SK-N-SH (cell line): ENCODE data around the gene NEGR1. TPM values are rescaled to one million over a fixed set of nuclear protein-coding genes. Genes with fewer than 3 reads are reported as not detected.

Source experiments
- CTCF ChIA-PET: fragments of 300-600, 350-600 bp; formaldehyde crosslinking; extraction: SDS; loops from one replicate; lab custom pipeline; 2021; lab: Yijun Ruan, JAX
- POLR2A ChIA-PET: fragments of 350-600 bp; sonication (Branson Sonifier 250); formaldehyde crosslinking; extraction: SDS; loops from one replicate; lab custom pipeline; 2020; ENCODE audit warnings: antibody characterized with exemption, inconsistent platforms; lab: Yijun Ruan, JAX
- DNase-seq: peaks from one replicate; pipeline ENCODE4 v3.0.0; 2012
- H2AFZ ChIP-seq: fragments of 200-600 bp; sonication (generic); 2 replicates; pipeline ENCODE4 v1.8.1; 2016; ENCODE audit warnings: antibody characterized with exemption, mild to moderate bottlenecking, low read depth
- H3F3A ChIP-seq: fragments of 200-600 bp; sonication (generic); replicated peaks from 2 replicates; pipeline ENCODE3; 2016; ENCODE audit warnings: antibody characterized with exemption, mild to moderate bottlenecking; ENCODE audit not compliant: insufficient read depth
- H3K27ac ChIP-seq, 2 experiments: fragments of 200-500 bp in 1 of 2; fragments of 200-600 bp in 1 of 2; sonication (Bioruptor generic) in 1 of 2; sonication (generic), shearing (Covaris generic) in 1 of 2; 2 replicates each; pipeline versions ENCODE4 v1.5.1 to v1.6.1; 2014 to 2016; ENCODE audit warnings: low read depth in 2 of 2, inconsistent platforms in 1 of 2, low read length in 1 of 2, mild to moderate bottlenecking in 1 of 2, mixed read lengths in 1 of 2
- H3K27me3 ChIP-seq: fragments of 200-600 bp; sonication (generic), shearing (Covaris generic); 2 replicates; pipeline ENCODE4 v1.6.1; 2016; ENCODE audit warnings: mixed run types; ENCODE audit not compliant: insufficient read depth
- H3K36me3 ChIP-seq, 2 experiments: fragments of 200-500 bp in 1 of 2; fragments of 200-600 bp in 1 of 2; sonication (Bioruptor generic) in 1 of 2; sonication (generic) in 1 of 2; replicated peaks in 1 of 2; 2 replicates each; pipeline versions ENCODE3 to v1.5.1; 2014 to 2016; ENCODE audit warnings: low read length in 1 of 2, mild to moderate bottlenecking in 1 of 2; ENCODE audit not compliant: insufficient read depth in 2 of 2, control insufficient read depth in 1 of 2
- H3K4me1 ChIP-seq, 2 experiments: fragments of 200-500 bp in 1 of 2; fragments of 200-600 bp in 1 of 2; sonication (Bioruptor generic) in 1 of 2; sonication (generic), shearing (Covaris generic) in 1 of 2; 2 replicates each; pipeline versions ENCODE4 v1.5.1 to v1.6.1; 2014 to 2016; ENCODE audit warnings: low read depth in 1 of 2, low read length in 1 of 2, mixed run types in 1 of 2; ENCODE audit not compliant: insufficient read depth in 2 of 2, control insufficient read depth in 1 of 2
- H3K4me2 ChIP-seq: fragments of 200-600 bp; sonication (generic), shearing (Covaris generic); 2 replicates; pipeline ENCODE4 v1.6.1; 2017; ENCODE audit warnings: mixed run types
- H3K4me3 ChIP-seq, 2 experiments: fragments of 200-500 bp in 1 of 2; fragments of 200-600 bp in 1 of 2; sonication (Bioruptor generic) in 1 of 2; sonication (generic), shearing (Covaris generic) in 1 of 2; 2 replicates each; pipeline versions ENCODE4 v1.5.1 to v1.8.1; 2014 to 2016; ENCODE audit warnings: low read depth in 2 of 2, inconsistent platforms in 1 of 2, low read length in 1 of 2, mild to moderate bottlenecking in 1 of 2, mixed read lengths in 1 of 2, moderate library complexity in 1 of 2
- H3K79me2 ChIP-seq: fragments of 200-600 bp; sonication (generic); 2 replicates; pipeline ENCODE4 v1.8.1; 2017; ENCODE audit warnings: mild to moderate bottlenecking; ENCODE audit not compliant: insufficient read depth
- H3K9ac ChIP-seq: fragments of 200-600 bp; sonication (generic); 2 replicates; pipeline ENCODE4 v1.6.1; 2017; ENCODE audit warnings: mixed run types
- H3K9me2 ChIP-seq: fragments of 200-600 bp; sonication (generic); 2 replicates; pipeline ENCODE4 v1.6.1; 2017; ENCODE audit warnings: mixed run types
- H3K9me3 ChIP-seq: fragments of 200-600 bp; sonication (generic); 2 replicates; pipeline ENCODE4 v1.6.1; 2017; ENCODE audit warnings: mixed run types, mild to moderate bottlenecking, moderate library complexity
- H4K20me1 ChIP-seq: fragments of 200-600 bp; sonication (generic); 2 replicates; pipeline ENCODE4 v1.6.1; 2017; ENCODE audit warnings: mild to moderate bottlenecking, mixed run types; ENCODE audit not compliant: insufficient read depth
- CHD2 ChIP-seq: fragments of 150-350 bp; IDR thresholded peaks from 2 replicates; pipeline ENCODE4 v1.6.1; 2018; ENCODE audit warnings: low read length; ENCODE audit not compliant: partially characterized antibody
- EP300 ChIP-seq, 2 experiments: IDR thresholded peaks; 2 replicates each; pipeline versions ENCODE4 v1.4.0 to v1.6.1; 2012; ENCODE audit warnings: borderline replicate concordance in 1 of 2, low read depth in 1 of 2, low read length in 1 of 2
- EZH2phosphoT487 ChIP-seq: fragments of 200-600 bp; sonication (generic); IDR thresholded peaks from 2 replicates; pipeline ENCODE4 v1.6.1; 2017; ENCODE audit warnings: low read depth, mixed run types, mild to moderate bottlenecking, antibody characterized with exemption, moderate library complexity, borderline replicate concordance
- FOSL2 ChIP-seq: IDR thresholded peaks from 2 replicates; pipeline ENCODE4 v1.4.0; 2012; ENCODE audit warnings: low read depth, mild to moderate bottlenecking, moderate library complexity, borderline replicate concordance
- FOXJ3 ChIP-seq: sonication (generic); formaldehyde crosslinking; IDR thresholded peaks from 2 replicates; pipeline ENCODE4 v1.5.1; 2020; ENCODE audit warnings: mild to moderate bottlenecking, missing genetic modification reagents
- FOXM1 ChIP-seq: IDR thresholded peaks from 2 replicates; pipeline ENCODE4 v1.4.0; 2012; ENCODE audit warnings: low read depth, mild to moderate bottlenecking
- GABPA ChIP-seq: IDR thresholded peaks from 2 replicates; pipeline ENCODE4 v1.4.0; 2012; ENCODE audit warnings: low read depth, mild to moderate bottlenecking
- GATA2 ChIP-seq: sonication (generic); formaldehyde crosslinking; IDR thresholded peaks from 2 replicates; pipeline ENCODE4 v1.5.0; 2020; ENCODE audit warnings: mild to moderate bottlenecking, missing genetic modification reagents
- JUND ChIP-seq: IDR thresholded peaks from 2 replicates; pipeline ENCODE4 v1.4.0; 2012
- MEF2A ChIP-seq: IDR thresholded peaks from 2 replicates; pipeline ENCODE4 v1.4.0; 2012; ENCODE audit warnings: low read depth, borderline replicate concordance
- MXI1 ChIP-seq: IDR thresholded peaks from 2 replicates; pipeline ENCODE4 v1.6.1; 2012; ENCODE audit warnings: mild to moderate bottlenecking, low read depth, low read length, improper control_type of control experiment
- NFIC ChIP-seq: IDR thresholded peaks from 2 replicates; pipeline ENCODE4 v1.4.0; 2012; ENCODE audit warnings: borderline replicate concordance
- NRF1 ChIP-seq: IDR thresholded peaks from 2 replicates; pipeline ENCODE4 v1.6.1; 2012; ENCODE audit warnings: low read depth, mild to moderate bottlenecking, low read length
- POLR2AphosphoS5 ChIP-seq: IDR thresholded peaks from 2 replicates; pipeline ENCODE4 v1.6.1; 2012; ENCODE audit warnings: low read depth, low read length
- RAD21 ChIP-seq: IDR thresholded peaks from 2 replicates; pipeline ENCODE4 v1.6.1; 2012; ENCODE audit warnings: mild to moderate bottlenecking, low read length
- RCOR1 ChIP-seq: fragments of 150-350 bp; IDR thresholded peaks from 2 replicates; pipeline ENCODE4 v1.6.1; 2017; ENCODE audit warnings: antibody characterized with exemption, low read length
- REST ChIP-seq: IDR thresholded peaks from 2 replicates; pipeline ENCODE4 v1.6.1; 2012; ENCODE audit warnings: mild to moderate bottlenecking, low read depth, low read length, moderate library complexity
- RXRA ChIP-seq: IDR thresholded peaks from 2 replicates; pipeline ENCODE4 v1.4.0; 2012; ENCODE audit warnings: low read depth, mild to moderate bottlenecking, borderline replicate concordance
- SMC3 ChIP-seq: IDR thresholded peaks from 2 replicates; pipeline ENCODE4 v1.6.1; 2012; ENCODE audit warnings: low read depth, low read length, improper control_type of control experiment
- TAF1 ChIP-seq: IDR thresholded peaks from 2 replicates; pipeline ENCODE4 v1.6.1; 2012; ENCODE audit warnings: low read depth, mild to moderate bottlenecking, low read length, moderate library complexity, borderline replicate concordance
- TCF12 ChIP-seq: IDR thresholded peaks from 2 replicates; pipeline ENCODE4 v1.4.0; 2012
- YY1 ChIP-seq: IDR thresholded peaks from 2 replicates; pipeline ENCODE4 v1.4.0; 2012; ENCODE audit warnings: low read depth, mild to moderate bottlenecking
- WGBS: methylation state at CpG from one replicate; pipeline ENCODE4 v1.1.6; 2017; ENCODE audit warnings: low lambda C conversion rate; 5-methylcytosine and 5-hydroxymethylcytosine counted together
- polyA plus RNA-seq, 3 experiments: library from polyadenylated mRNA; depleted of rRNA; stranded (reverse); fragments of >200 nt; gene quantifications; 2 replicates each; pipeline ENCODE4 v1.2.3, GENCODE V29; 2012
- TF ChIP-seq, protein P1 (sequence below): IDR thresholded peaks from 2 replicates; pipeline ENCODE4 v1.4.0; 2012; ENCODE audit warnings: low read depth, borderline replicate concordance
- TF ChIP-seq, protein P2 (sequence below): fragments of 150-350 bp; IDR thresholded peaks from 2 replicates; pipeline ENCODE4 v1.6.1; 2016; ENCODE audit warnings: mild to moderate bottlenecking, low read depth, low read length

NEGR1 gene
- polyA plus RNA-seq, 1 of the 3 experiments (the other 2 are of a cell fraction): 0.21 TPM

DNA sequence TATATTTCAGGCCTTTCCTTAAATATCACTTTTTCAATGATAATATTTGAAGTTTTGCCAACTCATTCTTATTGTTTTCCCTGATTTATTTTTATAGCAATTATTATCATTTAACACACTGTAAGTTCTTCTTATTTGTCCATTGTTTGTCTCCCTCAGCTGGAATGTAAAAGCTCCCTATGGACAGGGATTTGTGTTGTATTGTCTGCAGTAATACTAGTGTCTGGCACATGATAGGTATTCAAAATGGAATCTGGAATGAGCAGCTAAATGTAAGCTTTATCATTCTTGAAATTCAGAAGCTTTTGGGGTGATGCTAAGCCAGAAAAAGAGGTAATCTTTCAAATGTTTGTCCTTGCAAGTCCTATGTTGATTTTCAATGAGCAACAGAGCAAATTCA, 112.1 kb downstream of the NEGR1 start:
- Histone ChIP-seq H3K4me1 (no peaks in the 10 kb centered on the region), H3K9ac (no peak overlapping the region), H3K4me2 (no peak overlapping the region), H3K9me3 (no peaks in the 10 kb centered on the region), H3F3A (no peaks in the 10 kb centered on the region), H3K27ac (no peak overlapping the region), H3K4me3 (no peak overlapping the region), H3K79me2 (no peaks in the 10 kb centered on the region; the same call in 1 of the 2 replicates), H4K20me1 (no peaks in the 10 kb centered on the region), H2AFZ (no peak overlapping the region), H3K36me3 (no peaks in the 10 kb centered on the region), H3K9me2 (no peaks in the 10 kb centered on the region), H3K27me3 (no peaks in the 10 kb centered on the region)
- no peak for TF ChIP-seq POLR2AphosphoS5
- TF ChIP-seq, protein P1, sequence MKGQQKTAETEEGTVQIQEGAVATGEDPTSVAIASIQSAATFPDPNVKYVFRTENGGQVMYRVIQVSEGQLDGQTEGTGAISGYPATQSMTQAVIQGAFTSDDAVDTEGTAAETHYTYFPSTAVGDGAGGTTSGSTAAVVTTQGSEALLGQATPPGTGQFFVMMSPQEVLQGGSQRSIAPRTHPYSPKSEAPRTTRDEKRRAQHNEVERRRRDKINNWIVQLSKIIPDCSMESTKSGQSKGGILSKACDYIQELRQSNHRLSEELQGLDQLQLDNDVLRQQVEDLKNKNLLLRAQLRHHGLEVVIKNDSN: no peak
- no peak for TF ChIP-seq TCF12
- TF ChIP-seq RCOR1: no peak
- no peak for TF ChIP-seq SMC3
- TF ChIP-seq EZH2phosphoT487: no peak
- TF ChIP-seq RAD21: no peak
- TF ChIP-seq NFIC: no peak
- TF ChIP-seq YY1: no peak
- no peak for TF ChIP-seq FOSL2
- TF ChIP-seq NRF1: no peak
- ChIA-PET CTCF (interaction anchor here (1.2 kb wide), 1 partner anchor 16 kb away, joined by 3 read pairs; no protein-coding TSS in a partner anchor), POLR2A (no interaction called here)
- DNase-seq: no peak

DNA sequence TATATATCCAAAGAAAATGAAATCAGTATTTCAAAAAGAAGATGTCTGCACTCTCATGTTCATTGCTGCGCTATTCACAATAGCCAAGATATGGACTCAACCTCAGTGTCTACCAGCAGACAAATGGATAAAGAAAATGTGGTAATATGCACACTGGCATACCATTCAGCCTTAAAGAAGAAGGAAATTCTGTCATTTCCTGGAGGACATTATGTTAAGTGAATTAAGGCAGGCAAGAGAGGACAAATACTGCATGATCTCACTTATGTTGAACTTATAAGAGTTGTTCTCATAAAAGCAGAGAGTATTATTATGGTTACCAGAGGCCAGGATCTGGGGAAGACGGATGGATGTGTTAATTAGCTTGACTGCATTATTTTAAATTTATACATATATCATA, 115.9 kb downstream of the NEGR1 start:
- WGBS: 51% methylated on average over 2 of the region's 2 CpGs
- DNase-seq: no peak
- ChIA-PET POLR2A (no interaction called here), CTCF (interaction anchor here (0.9 kb wide), 1 partner anchor 17 kb away, joined by 3 read pairs; no protein-coding TSS in a partner anchor)
- Histone ChIP-seq H3F3A (no peaks in the 10 kb centered on the region), H3K27ac (no peak overlapping the region), H4K20me1 (no peaks in the 10 kb centered on the region), H3K9me2 (no peaks in the 10 kb centered on the region), H3K36me3 (no peaks in the 10 kb centered on the region), H3K9ac (no peak overlapping the region), H3K4me2 (no peak overlapping the region), H3K27me3 (no peaks in the 10 kb centered on the region), H2AFZ (no peak overlapping the region), H3K4me1 (no peaks in the 10 kb centered on the region), H3K9me3 (no peaks in the 10 kb centered on the region), H3K4me3 (no peak overlapping the region), H3K79me2 (no peaks in the 10 kb centered on the region; the same call in 1 of the 2 replicates)
- TF ChIP-seq MEF2A (no peak), RAD21 (no peak), EZH2phosphoT487 (no peak), JUND (no peak), REST (no peak), YY1 (no peak), MXI1 (no peak), TAF1 (no peak), RCOR1 (no peak), FOXJ3 (CRISPR knock-in tag) (no peak), GABPA (no peak), EP300 (IDR thresholded peaks at IDR 0.05; ENCODE audit: borderline replicate concordance in 1 of 2, low read depth in 1 of 2, low read length in 1 of 2) (no peak), GATA2 (no peak), POLR2AphosphoS5 (no peak), RXRA (no peak), FOXM1 (no peak), CHD2 (no peak), FOSL2 (no peak)
- TF ChIP-seq, protein P2, sequence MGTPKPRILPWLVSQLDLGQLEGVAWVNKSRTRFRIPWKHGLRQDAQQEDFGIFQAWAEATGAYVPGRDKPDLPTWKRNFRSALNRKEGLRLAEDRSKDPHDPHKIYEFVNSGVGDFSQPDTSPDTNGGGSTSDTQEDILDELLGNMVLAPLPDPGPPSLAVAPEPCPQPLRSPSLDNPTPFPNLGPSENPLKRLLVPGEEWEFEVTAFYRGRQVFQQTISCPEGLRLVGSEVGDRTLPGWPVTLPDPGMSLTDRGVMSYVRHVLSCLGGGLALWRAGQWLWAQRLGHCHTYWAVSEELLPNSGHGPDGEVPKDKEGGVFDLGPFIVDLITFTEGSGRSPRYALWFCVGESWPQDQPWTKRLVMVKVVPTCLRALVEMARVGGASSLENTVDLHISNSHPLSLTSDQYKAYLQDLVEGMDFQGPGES: no peak
